Thymus (tissue), 11 donors: ENCODE measurements around the gene ARID1A. TPM values are rescaled to one million over a fixed set of nuclear protein-coding genes. Genes with fewer than 3 reads are reported as not detected.
A peak's percentile ranks its signal among the peaks of the same experiment; 100 is the strongest.

Source experiments
- DNase-seq, 9 donors: peaks; one replicate each; pipeline ENCODE4 v3.0.0-alpha.2; 2013; ENCODE audit warnings: low spot score in 9 of 9, low read depth in 6 of 9, missing footprints in 1 of 9
- H3K27ac ChIP-seq, 2 donors: one replicate each; pipeline ENCODE4 v1.5.1; 2013; ENCODE audit warnings: control low read depth in 1 of 2, low read depth in 1 of 2, low read length in 1 of 2, mild to moderate bottlenecking in 1 of 2, moderate library complexity in 1 of 2
- H3K27me3 ChIP-seq, 2 donors: one replicate each; pipeline ENCODE4 v1.5.1; 2013; ENCODE audit warnings: low read length in 1 of 2; ENCODE audit not compliant: control insufficient read depth in 2 of 2, insufficient read depth in 1 of 2
- H3K36me3 ChIP-seq, 2 donors: one replicate each; pipeline ENCODE4 v1.5.1; 2013; ENCODE audit warnings: low read length in 1 of 2, mild to moderate bottlenecking in 1 of 2, moderate library complexity in 1 of 2; ENCODE audit not compliant: control insufficient read depth in 2 of 2, insufficient read depth in 2 of 2
- H3K4me1 ChIP-seq, 2 donors: one replicate each; pipeline ENCODE4 v1.5.1; 2013; ENCODE audit warnings: low read length in 2 of 2; ENCODE audit not compliant: control insufficient read depth in 2 of 2, insufficient read depth in 2 of 2
- H3K4me3 ChIP-seq, 2 donors: one replicate each; pipeline ENCODE4 v1.5.1; 2013; ENCODE audit warnings: low read length in 2 of 2, control low read depth in 1 of 2, mild to moderate bottlenecking in 1 of 2
- H3K9me3 ChIP-seq, 2 donors: one replicate each; pipeline ENCODE4 v1.5.1; 2013; ENCODE audit warnings: low read length in 1 of 2, mild to moderate bottlenecking in 1 of 2; ENCODE audit not compliant: control insufficient read depth in 2 of 2, insufficient read depth in 1 of 2
- WGBS: extraction: QIAGEN DNeasy Blood & Tissue Kit; methylation state at CpG from one replicate; pipeline ENCODE4 v1.1.7; 2013; 5-methylcytosine and 5-hydroxymethylcytosine counted together
- polyA plus RNA-seq: library from polyadenylated mRNA; stranded (reverse); fragments of 200-250 nt; gene quantifications from one replicate; pipeline ENCODE4 v1.2.3, GENCODE V29; 2013
- total RNA-seq: library from RNA; stranded (reverse); fragments of 120-200 nt; gene quantifications from one replicate; pipeline ENCODE4 v1.2.4, GENCODE V29; 2013
- donor health status: healthy.

ARID1A gene
- total and polyA plus RNA-seq, 2 donors: 20.1 to 30.7 TPM

DNA sequence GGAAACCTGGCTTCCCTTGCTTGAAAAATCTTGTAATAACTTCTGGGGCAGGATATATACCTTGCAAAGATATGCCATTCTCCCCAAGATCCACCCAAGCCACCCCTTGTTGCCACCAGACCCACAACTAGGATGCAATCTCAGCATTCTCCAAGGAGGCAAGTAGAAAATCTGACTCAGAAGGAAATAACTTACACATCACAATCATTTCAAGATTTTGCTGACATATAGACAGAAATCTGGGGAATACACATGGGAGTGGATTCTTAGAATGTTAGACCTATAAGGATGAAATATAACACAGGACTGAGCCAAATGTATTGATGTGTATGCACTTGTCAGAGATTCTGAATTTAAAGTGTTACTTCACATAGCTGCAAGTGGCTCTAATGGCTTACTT, 115.9 kb downstream of the ARID1A start:
- no peak overlapping the region for H3K4me3 ChIP-seq
- no peak overlapping the region for H3K27ac ChIP-seq
- H3K36me3 ChIP-seq: no peaks in the 10 kb centered on the region
- no peaks in the 10 kb centered on the region for H3K27me3 ChIP-seq
- H3K9me3 ChIP-seq: no peaks in the 10 kb centered on the region
- no peaks in the 10 kb centered on the region for H3K4me1 ChIP-seq
- no peak for DNase-seq

DNA sequence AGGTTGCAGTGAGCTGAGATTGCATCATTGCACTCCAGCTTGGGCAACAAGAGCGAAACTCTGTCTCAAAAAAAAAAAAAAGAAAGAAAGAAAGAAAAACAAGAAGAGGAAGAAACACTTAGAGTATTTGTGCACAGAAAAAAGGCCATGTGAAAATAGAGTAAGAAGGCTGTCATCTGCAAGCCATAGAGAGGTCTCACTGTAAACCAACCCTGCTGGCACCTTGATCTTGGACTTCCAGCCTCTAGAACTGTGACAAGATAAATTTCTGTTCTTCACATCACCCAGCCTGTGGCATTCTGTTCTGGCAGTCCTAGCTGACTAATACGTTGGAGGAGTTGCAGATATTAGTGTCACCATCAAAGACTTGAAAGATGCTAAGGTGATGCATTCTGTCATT, 118.6 kb downstream of the ARID1A start:
- H3K9me3 ChIP-seq: no peaks in the 10 kb centered on the region
- 95% methylated on average over 2 of the region's 2 CpGs for whole genome bisulfite sequencing

DNA sequence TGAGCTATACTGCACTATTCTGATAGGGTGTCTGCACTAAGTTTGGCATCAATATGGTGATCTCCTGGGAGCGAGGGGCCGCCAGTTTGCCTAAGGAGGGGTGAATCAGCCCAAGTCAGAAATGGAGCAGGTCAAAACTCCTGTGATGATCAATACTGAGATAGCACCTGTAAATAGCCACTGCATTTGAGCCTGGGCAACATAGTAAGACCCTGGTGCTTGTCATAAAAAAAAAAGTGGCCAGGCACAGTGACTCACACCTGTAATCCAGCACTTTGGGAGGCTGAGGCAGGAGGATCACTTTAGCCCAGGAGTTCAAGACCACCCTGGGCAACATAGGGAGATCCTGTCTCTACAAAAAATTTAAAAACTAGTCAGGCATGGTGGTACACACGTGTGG, 119.1 kb downstream of the ARID1A start:
- DNase-seq: no peak
- Histone ChIP-seq H3K27ac (no peak overlapping the region), H3K36me3 (no peaks in the 10 kb centered on the region), H3K4me3 (no peak overlapping the region), H3K9me3 (no peaks in the 10 kb centered on the region), H3K4me1 (no peaks in the 10 kb centered on the region), H3K27me3 (no peaks in the 10 kb centered on the region)
- 97% methylated on average over 3 of the region's 3 CpGs for WGBS

More for the DNA sequence above, 118.6 kb downstream of the ARID1A start:
- DNase-seq: no peak
- Histone ChIP-seq H3K4me1 (no peaks in the 10 kb centered on the region), H3K27ac (no peak overlapping the region), H3K4me3 (no peak overlapping the region), H3K36me3 (no peaks in the 10 kb centered on the region), H3K27me3 (no peaks in the 10 kb centered on the region)

DNA sequence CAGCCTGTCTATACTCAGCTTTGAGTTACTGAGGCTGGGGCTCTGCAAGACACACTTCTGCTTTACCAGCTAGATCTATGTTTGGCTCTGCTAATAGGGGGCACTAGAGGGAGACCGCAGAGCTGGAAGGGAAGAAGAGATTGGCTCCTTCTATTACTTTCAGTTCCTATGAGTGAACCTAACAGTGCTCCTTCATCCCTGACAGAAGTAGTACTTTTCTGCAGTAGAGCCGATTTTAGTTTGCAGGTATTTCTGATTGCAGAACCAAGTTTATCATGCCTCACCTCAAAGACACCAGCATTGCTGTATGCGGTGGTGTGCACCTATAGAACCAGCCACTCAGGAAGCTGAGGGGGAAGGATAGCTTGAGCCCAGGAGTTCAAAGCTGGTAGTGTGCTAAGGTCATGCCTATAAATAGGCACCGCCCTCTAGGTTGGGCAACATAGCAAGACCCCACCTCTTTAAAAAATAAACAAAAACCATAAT, 125.0 kb downstream of the ARID1A start:
- peak overlapping the region; percentile 1 to 27 for H3K4me3 ChIP-seq
- no peaks in the 10 kb centered on the region for H3K9me3 ChIP-seq
- peak in 3 of 9 donors; percentile 22 to 60 (median 36) for DNase-seq
- no peaks in the 10 kb centered on the region for H3K27me3 ChIP-seq
- 34% methylated on average over 4 of the region's 4 CpGs for WGBS
- H3K36me3 ChIP-seq: no peaks in the 10 kb centered on the region
- peak overlapping the region; percentile 16 to 65 for H3K27ac ChIP-seq
- peaks cover 5 to 13% of the 10 kb centered on the region in 2 donors for H3K4me1 ChIP-seq

DNA sequence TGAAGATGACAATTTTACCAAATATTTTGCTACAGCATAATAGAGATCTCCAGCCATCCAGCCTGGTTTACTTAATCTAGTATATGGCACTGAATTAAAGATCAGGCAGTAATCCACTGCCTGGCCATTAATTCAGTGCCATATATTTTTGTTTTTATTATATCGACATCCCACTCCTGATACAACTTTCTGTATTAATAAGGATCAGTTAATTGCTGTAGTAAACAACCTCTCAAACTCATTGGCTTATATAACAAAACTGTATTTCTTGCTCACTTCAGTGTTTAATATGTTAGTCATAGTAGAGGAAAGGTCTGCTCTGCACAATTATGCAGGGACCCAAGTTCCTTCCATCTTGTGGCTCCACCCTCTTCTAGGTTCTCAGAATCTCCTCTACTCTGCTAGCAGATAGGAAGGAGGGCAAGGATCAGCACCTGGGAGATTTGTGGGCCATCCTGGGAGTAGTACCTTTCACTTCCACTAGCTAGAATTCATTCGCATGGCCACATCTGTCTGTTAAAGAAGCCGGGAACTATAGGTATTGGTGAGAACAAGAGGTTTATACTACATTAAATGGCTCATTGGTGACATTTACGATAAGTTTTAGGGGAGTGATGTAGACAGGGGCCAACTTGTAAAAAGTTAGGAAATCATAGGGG, 127.1 kb downstream of the ARID1A start:
- Histone ChIP-seq H3K4me3 (no peak overlapping the region), H3K27ac (no peak overlapping the region), H3K27me3 (no peaks in the 10 kb centered on the region), H3K4me1 (peaks cover 8 to 25% of the 10 kb centered on the region in 2 donors), H3K36me3 (no peaks in the 10 kb centered on the region), H3K9me3 (no peaks in the 10 kb centered on the region)
- DNase-seq: no peak
- 98% methylated on average over 4 of the region's 4 CpGs for WGBS

DNA sequence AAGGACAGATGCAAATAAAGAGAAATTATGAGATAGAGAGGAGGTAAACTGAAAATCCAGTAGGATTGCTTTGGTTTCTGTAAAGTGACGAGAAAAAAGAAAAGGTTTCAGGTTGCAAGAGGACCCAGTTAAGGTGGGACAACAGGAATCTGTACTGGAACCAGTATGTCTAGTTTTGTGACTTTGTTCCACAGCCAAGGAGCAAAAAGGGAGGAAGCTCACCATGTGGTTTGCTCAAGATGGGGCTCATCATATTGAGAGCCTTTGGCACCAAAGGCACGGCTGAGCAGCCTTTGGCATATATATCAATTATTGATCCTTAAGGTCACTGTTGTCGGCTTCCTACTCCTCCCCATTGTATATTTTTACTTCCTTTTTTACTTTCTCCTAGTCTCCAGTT, 128.9 kb downstream of the ARID1A start:
- Histone ChIP-seq H3K36me3 (no peaks in the 10 kb centered on the region), H3K4me1 (peaks cover 12 to 37% of the 10 kb centered on the region in 2 donors), H3K9me3 (no peaks in the 10 kb centered on the region), H3K27me3 (no peaks in the 10 kb centered on the region), H3K27ac (no peak overlapping the region), H3K4me3 (no peak overlapping the region)
- no peak for DNase-seq
- 99% methylated on average over 3 of the region's 3 CpGs for WGBS

DNA sequence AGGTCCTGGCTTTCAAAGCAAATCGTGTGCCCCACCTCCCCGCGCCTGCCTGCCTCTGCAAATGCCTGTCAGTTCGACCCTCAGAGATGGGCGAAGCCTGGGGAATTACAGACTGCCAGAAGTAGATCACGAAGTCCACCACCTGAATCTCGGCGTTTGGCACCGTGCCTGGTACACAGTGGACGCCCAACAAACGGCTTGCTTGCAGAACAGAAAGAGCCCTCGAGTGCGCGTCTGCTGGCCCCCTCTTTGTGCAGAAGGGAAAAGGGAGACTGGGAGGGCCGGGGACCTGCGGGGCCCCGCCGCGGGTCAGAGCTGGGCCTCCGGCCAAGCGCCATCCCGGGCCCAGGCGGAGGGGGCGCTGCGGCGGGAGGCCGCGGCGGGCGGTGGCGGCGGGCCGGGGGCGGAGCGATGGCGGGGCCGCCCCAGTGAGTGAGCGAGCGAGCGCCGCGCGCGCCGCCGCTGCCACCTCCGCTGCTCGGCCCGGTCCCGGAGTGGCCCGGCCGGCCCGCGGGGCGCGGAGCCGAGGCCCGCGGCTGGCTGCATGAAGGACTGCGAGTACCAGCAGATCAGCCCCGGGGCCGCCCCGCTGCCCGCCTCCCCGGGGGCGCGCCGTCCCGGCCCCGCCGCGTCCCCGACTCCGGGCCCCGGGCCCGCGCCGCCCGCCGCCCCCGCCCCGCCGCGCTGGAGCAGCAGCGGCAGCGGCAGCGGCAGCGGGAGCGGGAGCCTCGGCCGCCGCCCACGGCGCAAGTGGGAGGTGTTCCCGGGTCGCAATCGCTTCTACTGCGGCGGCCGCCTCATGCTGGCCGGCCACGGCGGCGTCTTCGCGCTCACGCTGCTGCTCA, 130.7 kb downstream of the ARID1A start, which contains the start of gene ZDHHC18:
Gene ZDHHC18 (plus strand): TSS at position 428 of the 845 bp plus-strand sequence. CDS start 117 bp downstream, at position 545.
- H3K27me3 ChIP-seq: no peaks in the 10 kb centered on the region
- no peaks in the 10 kb centered on the region for H3K9me3 ChIP-seq
- peaks cover 12 to 27% of the 10 kb centered on the region in 2 donors for H3K4me1 ChIP-seq
- peak within 1 kb of the TSS; percentile 32 to 76 for H3K27ac ChIP-seq
- H3K4me3 ChIP-seq: peak within 1 kb of the TSS; percentile 62 to 84
- H3K36me3 ChIP-seq: no peaks in the 10 kb centered on the region
- peak in 7 of 9 donors; percentile 37 to 76 (median 49) for DNase-seq
- under 1% methylated on average over 106 of the region's 107 CpGs for WGBS

DNA sequence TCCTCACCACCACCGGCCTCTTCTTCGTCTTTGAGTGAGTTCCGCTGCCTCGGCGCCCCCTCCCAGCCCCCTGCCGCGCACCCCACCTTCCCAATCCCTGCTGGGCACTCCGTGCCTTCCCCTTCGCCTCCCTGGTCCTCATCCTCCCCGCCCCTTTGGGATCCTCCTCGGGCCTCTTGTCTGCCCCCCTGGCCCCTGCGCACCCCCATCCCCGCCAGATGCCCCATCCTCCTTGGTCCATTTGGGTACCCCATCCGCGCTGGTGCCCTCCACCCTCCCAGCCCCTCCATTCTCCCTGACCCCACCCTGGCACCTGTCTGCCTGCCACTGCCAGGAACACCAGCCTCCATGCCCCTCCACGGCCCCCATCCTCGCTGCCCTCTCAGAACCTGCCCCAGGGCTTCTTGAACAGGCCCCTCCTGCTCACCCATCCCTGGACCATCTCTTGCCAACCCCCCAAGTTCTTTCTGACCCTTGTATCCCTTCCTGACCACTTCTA, 131.3 kb downstream of the ARID1A start:
- no peaks in the 10 kb centered on the region for H3K9me3 ChIP-seq
- no peaks in the 10 kb centered on the region for H3K27me3 ChIP-seq
- peak overlapping the region; percentile 32 to 76 for H3K27ac ChIP-seq
- 6% methylated on average over 17 of the region's 17 CpGs for WGBS
- peaks cover 0 to 5% of the 10 kb centered on the region in 2 donors for H3K36me3 ChIP-seq
- no peak for DNase-seq
- peak overlapping the region; percentile 62 to 84 for H3K4me3 ChIP-seq
- H3K4me1 ChIP-seq: peaks cover 12 to 27% of the 10 kb centered on the region in 2 donors

DNA sequence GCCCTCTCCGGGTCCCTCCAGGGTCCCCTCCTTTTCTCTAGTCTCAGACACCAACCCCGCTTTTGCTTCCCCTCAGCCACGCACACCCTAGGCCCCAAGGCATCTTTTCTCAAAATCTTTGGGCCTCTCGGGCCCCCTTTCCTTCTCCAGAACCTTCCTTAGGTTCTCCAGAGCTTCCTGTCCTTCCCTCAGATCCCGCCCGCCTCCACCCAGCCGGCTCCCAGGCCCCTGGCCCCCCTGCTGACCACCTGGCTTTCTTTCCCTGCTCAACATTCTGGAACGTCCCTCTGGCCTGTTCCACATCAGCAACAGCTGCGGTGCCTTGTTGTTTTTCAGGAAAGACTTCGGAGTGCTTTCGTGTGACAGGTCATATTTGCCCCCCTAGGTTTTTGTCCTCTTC, 131.8 kb downstream of the ARID1A start:
- H3K36me3 ChIP-seq: peaks cover 0 to 9% of the 10 kb centered on the region in 2 donors
- H3K27me3 ChIP-seq: no peaks in the 10 kb centered on the region
- peak overlapping the region in 1 of 2 donors; percentile 32 for H3K27ac ChIP-seq
- H3K4me3 ChIP-seq: peak overlapping the region; percentile 62 to 84
- no peak for DNase-seq
- 77% methylated on average over 11 of the region's 11 CpGs for WGBS
- peaks cover 12 to 27% of the 10 kb centered on the region in 2 donors for H3K4me1 ChIP-seq
- H3K9me3 ChIP-seq: no peaks in the 10 kb centered on the region
